Uterus (tissue), 4 donors: Measurements from ENCODE around the gene TPO. TPM values are rescaled to one million over a fixed set of nuclear protein-coding genes. Genes with fewer than 3 reads are reported as not detected.
"Not testable (repeated sequence)": the region's sequence is repeated elsewhere in the genome, so short reads cannot be mapped to it uniquely, and the experiment has no call there.

Experiments used
- DNase-seq, 2 donors: peaks; one replicate each; pipeline ENCODE4 v3.0.0-alpha.2; 2019 to 2020
- H3K27ac ChIP-seq, 2 donors: fragments of 200-600 bp; sonication (generic); 1 replicate in 1 of 2; 2 replicates in 1 of 2; pipeline ENCODE4 v1.5.1; 2016 to 2018
- H3K27me3 ChIP-seq, 2 donors: fragments of 200-600 bp; sonication (generic); one replicate each; pipeline ENCODE4 v1.5.1; 2018 to 2019; ENCODE audit warnings: control low read depth in 1 of 2
- H3K36me3 ChIP-seq, 2 donors: fragments of 200-600 bp; sonication (generic); one replicate each; pipeline ENCODE4 v1.5.1; 2019; ENCODE audit warnings: control low read depth in 1 of 2
- H3K4me1 ChIP-seq, 2 donors: fragments of 200-600 bp; sonication (generic); one replicate each; pipeline ENCODE4 v1.5.1; 2018 to 2019; ENCODE audit warnings: control low read depth in 1 of 2
- H3K4me3 ChIP-seq, 2 donors: fragments of 200-600 bp; sonication (generic); 1 replicate in 1 of 2; 2 replicates in 1 of 2; pipeline ENCODE4 v1.5.1; 2018 to 2019; ENCODE audit warnings: mild to moderate bottlenecking in 1 of 2
- H3K9me3 ChIP-seq, 2 donors: fragments of 200-600 bp; sonication (generic); one replicate each; pipeline ENCODE4 v1.5.1; 2019; ENCODE audit warnings: control low read depth in 1 of 2
- CTCF ChIP-seq, 4 experiments: fragments of 200-600 bp in 2 of 4; fragments of 450-650 bp in 2 of 4; sonication (generic) in 2 of 4; IDR thresholded peaks; one replicate each; pipeline ENCODE4 v1.5.1; 2016 to 2019; ENCODE audit warnings: antibody characterized with exemption in 4 of 4, mild to moderate bottlenecking in 2 of 4, moderate library complexity in 1 of 4
- POLR2A ChIP-seq, 2 donors: fragments of 450-650 bp; IDR thresholded peaks; one replicate each; pipeline ENCODE4 v1.6.1; 2016; ENCODE audit warnings: antibody characterized with exemption in 2 of 2, mild to moderate bottlenecking in 1 of 2, moderate library complexity in 1 of 2
- intact Hi-C: fragments of 100-400 bp; cut with DNase I; formaldehyde crosslinking; loops from one replicate; pipeline ENCODE4 v1.15.1; 2023; ENCODE audit warnings: low total_unique reads
- total RNA-seq, 4 donors: library from RNA; depleted of rRNA in 3 of 4; stranded (reverse); fragments of >200 nt in 3 of 4; gene quantifications; one replicate each; pipeline versions ENCODE4 v1.1.0 to v1.2.4, GENCODE V29; 2014 to 2023
- donor health status: DM: yes; HTN: yes; CAD: no.

TPO gene
- total RNA-seq, 4 donors from 2014 or later: 4.4 TPM; not detected in 3

- Histone ChIP-seq H3K27me3 (no peaks in the 10 kb centered on the region), H3K4me3 (no peak overlapping the region), H3K36me3 (no peaks in the 10 kb centered on the region), H3K4me1 (no peaks in the 10 kb centered on the region), H3K9me3 (no peaks in the 10 kb centered on the region), H3K27ac (no peak overlapping the region)
- intact Hi-C loops: no loop called here
- no peak for DNase-seq
- no peak for TF ChIP-seq CTCF (IDR thresholded peaks at IDR 0.05)
- TF ChIP-seq POLR2A (IDR thresholded peaks at IDR 0.05): no peak
Observed at GRCh38 chr2:1563943-1564891, 151.0 kb downstream of the TPO start.

GRCh38 chr2:1567556-1568344 lies 154.5 kb downstream of the TPO start:
- TF ChIP-seq CTCF (IDR thresholded peaks at IDR 0.05): no peak
- no peak for TF ChIP-seq POLR2A (IDR thresholded peaks at IDR 0.05)

GRCh38 chr2:1568345-1568668 lies 155.0 kb downstream of the TPO start:
- H3K4me3 ChIP-seq, intact Hi-C loops, DNase-seq, H3K27me3 ChIP-seq, H3K27ac ChIP-seq, H3K36me3 ChIP-seq, H3K9me3 ChIP-seq, H3K4me1 ChIP-seq: not testable (repeated sequence)

More at GRCh38 chr2:1567556-1568344, 154.5 kb downstream of the TPO start:
- Histone ChIP-seq H3K27ac (no peak overlapping the region), H3K4me3 (no peak overlapping the region), H3K9me3 (no peaks in the 10 kb centered on the region), H3K36me3 (no peaks in the 10 kb centered on the region), H3K4me1 (no peaks in the 10 kb centered on the region), H3K27me3 (no peaks in the 10 kb centered on the region)
- intact Hi-C loops: no loop called here
- DNase-seq: no peak

GRCh38 chr2:1569879-1570450 lies 156.7 kb downstream of the TPO start:
- Histone ChIP-seq H3K36me3 (no peaks in the 10 kb centered on the region), H3K27me3 (no peaks in the 10 kb centered on the region), H3K27ac (no peak overlapping the region), H3K4me1 (no peaks in the 10 kb centered on the region), H3K9me3 (no peaks in the 10 kb centered on the region), H3K4me3 (no peak overlapping the region)
- DNase-seq: no peak
- intact Hi-C loops: no loop called here
- TF ChIP-seq POLR2A (IDR thresholded peaks at IDR 0.05) (no peak), CTCF (IDR thresholded peaks at IDR 0.05) (no peak)

- Histone ChIP-seq H3K27ac (no peak overlapping the region), H3K36me3 (no peaks in the 10 kb centered on the region), H3K9me3 (no peaks in the 10 kb centered on the region), H3K27me3 (no peaks in the 10 kb centered on the region), H3K4me1 (no peaks in the 10 kb centered on the region), H3K4me3 (no peak overlapping the region)
- no peak for DNase-seq
- intact Hi-C loops: no loop called here
- TF ChIP-seq CTCF (IDR thresholded peaks at IDR 0.05): no peak
- TF ChIP-seq POLR2A (IDR thresholded peaks at IDR 0.05): no peak
Observed at GRCh38 chr2:1571477-1572417, 158.5 kb downstream of the TPO start.
